DND-41 (cell line): ENCODE results near the gene PRICKLE3.

ENCODE experiments used
- EZH2 ChIP-seq: IDR thresholded peaks from 3 replicates; pipeline ENCODE4 v1.6.1; 2012; ENCODE audit warnings: borderline replicate concordance, low read depth, mild to moderate bottlenecking, moderate library complexity, low read length, inconsistent platforms; ENCODE audit not compliant: severe bottlenecking
- TF ChIP-seq, protein P1 (sequence below): IDR thresholded peaks from 2 replicates; pipeline ENCODE4 v1.5.1; 2012; ENCODE audit warnings: borderline replicate concordance, low read length, moderate library complexity, mild to moderate bottlenecking; ENCODE audit not compliant: poor library complexity, severe bottlenecking; ENCODE audit errors: extremely low read depth

DNA sequence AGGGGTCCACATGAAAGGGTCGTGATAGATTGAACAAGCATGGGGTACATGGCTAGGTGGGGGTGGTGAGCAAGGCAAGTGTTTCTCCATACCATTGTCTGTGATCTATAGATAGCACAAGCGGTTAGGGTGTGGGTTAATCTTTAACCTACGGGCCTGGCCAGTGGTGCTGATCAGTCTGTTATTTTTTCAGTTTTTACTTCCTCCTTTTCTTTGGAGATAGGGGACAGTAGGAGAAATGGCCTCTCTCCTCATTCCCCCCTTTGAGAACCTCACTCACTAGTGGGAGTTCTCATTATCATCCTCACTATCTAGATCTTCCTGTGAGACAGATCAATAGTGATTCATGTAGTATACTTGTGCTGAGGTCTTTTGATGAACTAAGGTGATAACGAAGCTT, 46.5 kb downstream of the PRICKLE3 start:
- TF ChIP-seq EZH2 = no peak
- TF ChIP-seq, protein P1, sequence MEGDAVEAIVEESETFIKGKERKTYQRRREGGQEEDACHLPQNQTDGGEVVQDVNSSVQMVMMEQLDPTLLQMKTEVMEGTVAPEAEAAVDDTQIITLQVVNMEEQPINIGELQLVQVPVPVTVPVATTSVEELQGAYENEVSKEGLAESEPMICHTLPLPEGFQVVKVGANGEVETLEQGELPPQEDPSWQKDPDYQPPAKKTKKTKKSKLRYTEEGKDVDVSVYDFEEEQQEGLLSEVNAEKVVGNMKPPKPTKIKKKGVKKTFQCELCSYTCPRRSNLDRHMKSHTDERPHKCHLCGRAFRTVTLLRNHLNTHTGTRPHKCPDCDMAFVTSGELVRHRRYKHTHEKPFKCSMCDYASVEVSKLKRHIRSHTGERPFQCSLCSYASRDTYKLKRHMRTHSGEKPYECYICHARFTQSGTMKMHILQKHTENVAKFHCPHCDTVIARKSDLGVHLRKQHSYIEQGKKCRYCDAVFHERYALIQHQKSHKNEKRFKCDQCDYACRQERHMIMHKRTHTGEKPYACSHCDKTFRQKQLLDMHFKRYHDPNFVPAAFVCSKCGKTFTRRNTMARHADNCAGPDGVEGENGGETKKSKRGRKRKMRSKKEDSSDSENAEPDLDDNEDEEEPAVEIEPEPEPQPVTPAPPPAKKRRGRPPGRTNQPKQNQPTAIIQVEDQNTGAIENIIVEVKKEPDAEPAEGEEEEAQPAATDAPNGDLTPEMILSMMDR = no peak
